ENCODE results near the gene ICAM2.

Gene ICAM2

GRCh38 chr17:63962298-63962744 lies 58.1 kb downstream of the ICAM2 start:
- intact Hi-C loops (cut with DNase I), result no loop called here
- DNase-seq, result no peak

GRCh38 chr17:63961355-63962212 lies 58.8 kb downstream of the ICAM2 start:
- peak in 2 of 42 donors; percentile 17 to 36 for DNase-seq
- intact Hi-C loops (cut with DNase I), result no loop called here

DNA sequence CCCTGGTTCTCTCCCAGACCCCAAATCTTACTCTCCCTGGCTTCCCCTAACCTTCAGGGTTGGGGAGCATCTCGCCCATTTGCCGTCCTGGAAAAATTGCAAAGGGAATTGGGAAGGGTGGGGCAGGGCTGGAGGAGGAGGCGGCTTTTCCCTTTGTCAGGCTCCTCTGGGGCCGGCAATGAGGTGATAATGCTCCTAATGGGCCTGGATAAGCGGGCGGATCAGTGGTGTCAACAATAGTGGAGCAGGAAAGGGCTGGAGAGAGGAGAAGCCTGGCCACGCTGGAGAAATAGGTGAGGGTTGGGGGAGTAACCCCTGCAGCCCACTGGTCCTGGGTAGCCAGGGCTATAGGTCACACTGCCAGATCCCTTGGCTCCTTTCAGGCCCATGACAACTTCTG lies 60.0 kb downstream of the ICAM2 start:
- DNase-seq, result no peak
- intact Hi-C loops (cut with DNase I), result no loop called here

- no peak for DNase-seq
- intact Hi-C loops (cut with DNase I), result no loop called here
Observed at GRCh38 chr17:63960006-63960405, 60.4 kb downstream of the ICAM2 start.

- DNase-seq, result no peak
- intact Hi-C loops (cut with DNase I), result no loop called here
Observed at GRCh38 chr17:63956296-63956920, 64.0 kb downstream of the ICAM2 start.

GRCh38 chr17:63955791-63956190 lies 64.6 kb downstream of the ICAM2 start:
- DNase-seq, result no peak
- intact Hi-C loops (cut with DNase I), result no loop called here

GRCh38 chr17:63955232-63955631 lies 65.2 kb downstream of the ICAM2 start:
- no peak for DNase-seq
- intact Hi-C loops (cut with DNase I), result no loop called here

DNA sequence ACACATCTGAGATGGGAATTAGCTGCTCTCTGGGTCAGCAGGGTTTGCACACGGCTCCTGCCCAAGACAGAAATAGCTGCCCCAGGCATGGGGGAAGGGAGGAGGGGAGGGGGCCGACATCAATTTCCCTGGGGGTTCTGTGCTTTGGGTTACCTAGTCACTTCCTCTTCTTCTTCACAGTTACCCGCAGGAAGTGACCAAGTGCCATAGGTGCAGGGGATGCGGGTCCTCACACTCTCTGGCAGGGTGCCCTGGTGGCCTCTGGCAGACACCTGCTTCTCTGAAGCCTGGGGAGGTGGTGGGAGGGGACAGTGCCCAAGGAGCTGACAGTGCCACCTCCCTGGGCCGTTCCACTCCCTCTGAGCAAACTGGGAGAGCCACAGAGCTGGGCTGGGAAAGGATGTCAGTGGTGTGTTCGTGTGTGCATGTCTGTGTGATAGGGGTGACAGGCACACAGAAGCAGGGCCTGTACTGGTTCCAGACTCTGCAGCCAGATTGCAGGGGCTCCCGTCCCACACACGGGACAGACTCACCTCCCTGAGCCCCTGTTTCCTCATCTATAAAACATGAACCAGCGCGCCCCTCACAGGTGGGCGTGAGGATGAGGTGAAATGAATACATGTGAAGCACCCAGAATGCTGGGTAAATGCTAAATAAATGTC lies 65.9 kb downstream of the ICAM2 start:
- intact Hi-C loops (cut with DNase I), result no loop called here
- no peak for DNase-seq

Measured in head of caudate nucleus (tissue), 42 donors.